ENCODE data around the gene IL25. TPM values are rescaled to one million over a fixed set of nuclear protein-coding genes. Genes with fewer than 3 reads are reported as not detected.

IL25 gene
- polyA plus RNA-seq, 4 donors = not detected

DNA sequence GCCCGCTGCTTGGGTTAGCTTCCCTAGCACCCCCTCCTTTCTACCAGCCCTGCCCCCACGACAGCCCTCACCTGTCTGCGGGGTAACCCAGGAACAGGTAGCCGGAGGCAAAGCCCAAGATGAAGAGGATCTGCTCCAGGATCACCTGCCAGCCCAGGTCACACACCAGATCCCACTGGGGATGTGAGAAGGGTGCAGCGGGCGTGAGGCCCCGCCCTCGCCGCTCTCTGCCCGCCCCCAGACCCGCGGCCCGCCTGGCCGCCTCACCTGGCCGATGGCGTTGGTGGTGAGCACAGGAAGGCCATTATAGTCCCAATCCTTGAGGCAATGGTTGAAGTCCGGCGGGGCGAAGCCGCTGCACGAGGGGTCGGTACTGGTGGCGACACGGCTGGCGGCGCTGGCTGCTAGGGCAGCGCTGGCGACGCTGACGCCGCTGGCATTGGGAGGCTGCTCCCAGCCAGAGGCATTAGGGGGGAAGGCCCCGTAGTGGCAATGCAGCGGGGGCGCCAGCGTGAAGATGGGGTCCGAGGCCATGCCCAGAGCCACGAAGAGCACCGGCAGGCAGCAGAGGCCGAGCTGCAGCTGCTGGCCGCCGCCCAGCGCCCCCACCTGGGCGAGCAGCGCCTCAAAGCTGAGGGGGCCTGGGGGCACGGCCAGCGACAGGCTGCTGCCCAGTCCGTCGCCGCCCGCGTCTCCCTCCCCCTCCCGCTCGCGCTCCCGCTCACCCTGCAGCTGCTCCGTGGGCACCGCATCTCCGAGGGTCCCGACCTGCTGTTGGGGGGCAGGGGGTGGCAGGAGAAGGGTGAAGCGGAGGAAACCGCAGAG, 20.7 kb upstream of the IL25 start:
- WGBS, 3 donors = 11 to 14% (median 12%) methylated on average over 40 to 61 of the region's 61 CpGs
- Histone ChIP-seq H3K36me3 (ENCODE audit: control insufficient read depth in 3 of 3, insufficient read depth in 2 of 3, low read depth in 1 of 3, low read length in 3 of 3) (peaks cover 0 to 22% (median 0%) of the 10 kb centered on the region in 3 donors), H3K27ac (ENCODE audit: low read depth in 1 of 3, low read length in 2 of 3) (peak overlapping the region in 1 of 3 donors; percentile 53), H3K27me3 (ENCODE audit: control insufficient read depth in 3 of 3, insufficient read depth in 3 of 3, low read length in 3 of 3) (peaks cover 0 to 24% (median 4%) of the 10 kb centered on the region in 3 donors), H3K4me3 (ENCODE audit: low read depth in 1 of 3, low read length in 3 of 3) (peak overlapping the region; percentile 24 to 61 (median 43)), H3K9me3 (ENCODE audit: control insufficient read depth in 2 of 2, insufficient read depth in 1 of 2, low read depth in 1 of 2, low read length in 1 of 2) (no peaks in the 10 kb centered on the region), H3K4me1 (ENCODE audit: control insufficient read depth in 3 of 3, insufficient read depth in 2 of 3, low read depth in 1 of 3, low read length in 2 of 3) (peaks cover 0 to 9% (median 0%) of the 10 kb centered on the region in 3 donors)
- DNase-seq (peak in 1 of 2 donors; percentile 51), FAIRE-seq (no peak)

DNA sequence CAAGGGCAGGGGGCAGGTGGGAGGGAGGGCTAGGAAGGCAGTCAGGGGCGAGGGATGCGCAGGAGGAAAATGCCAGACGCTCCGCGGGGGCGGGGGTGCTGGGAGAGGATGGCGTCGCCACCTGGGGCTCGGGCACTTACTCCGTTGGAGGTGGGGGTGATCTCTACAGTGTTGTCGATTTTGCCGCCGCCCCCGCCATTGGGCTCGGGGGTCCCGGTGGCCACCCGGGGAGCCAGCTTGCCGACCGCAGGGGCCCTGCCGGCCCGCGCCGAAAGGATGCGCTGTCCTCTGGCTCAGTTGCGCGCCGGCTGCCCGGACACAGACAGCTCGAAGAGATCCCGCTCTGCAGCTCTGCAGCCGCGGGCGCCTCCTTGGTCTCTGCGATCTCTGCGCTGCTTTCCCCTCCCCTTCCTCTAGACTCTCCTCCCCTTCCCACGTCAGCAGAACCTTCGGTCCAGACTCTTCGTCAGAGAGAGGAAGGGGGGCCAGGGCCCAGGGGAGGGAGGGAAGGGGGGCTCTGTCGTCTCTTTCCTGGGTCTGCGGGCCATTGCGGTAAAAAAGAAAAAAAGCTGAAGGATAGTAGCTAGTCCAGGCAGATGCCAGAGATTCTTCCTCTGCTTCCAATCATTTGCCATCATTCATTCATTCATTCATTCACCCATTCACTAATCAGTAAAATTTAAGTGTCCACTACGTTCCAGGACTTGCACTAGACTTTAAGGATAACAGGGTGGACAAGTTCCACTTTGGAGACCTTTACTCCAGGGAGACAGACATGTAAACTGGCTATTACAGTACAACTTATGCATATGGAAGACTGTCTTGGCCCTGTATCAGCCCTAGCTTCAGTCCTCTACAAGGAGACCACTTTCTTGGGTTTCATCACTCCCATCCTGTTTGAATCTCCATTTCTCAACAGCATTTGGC, 19.8 kb upstream of the IL25 start, which contains the start of gene SLC22A17:
SLC22A17 (minus strand) TSS at position 382 of the 927 bp plus-strand sequence.
- H3K9me3 ChIP-seq (ENCODE audit: control insufficient read depth in 2 of 2, insufficient read depth in 1 of 2, low read depth in 1 of 2, low read length in 1 of 2) = no peaks in the 10 kb centered on the region
- peaks cover 0 to 9% (median 0%) of the 10 kb centered on the region in 3 donors for H3K4me1 ChIP-seq (ENCODE audit: control insufficient read depth in 3 of 3, insufficient read depth in 2 of 3, low read depth in 1 of 3, low read length in 2 of 3)
- FAIRE-seq = no peak
- H3K27me3 ChIP-seq (ENCODE audit: control insufficient read depth in 3 of 3, insufficient read depth in 3 of 3, low read length in 3 of 3) = peaks cover 0 to 24% (median 7%) of the 10 kb centered on the region in 3 donors
- peaks cover 0 to 19% (median 0%) of the 10 kb centered on the region in 3 donors for H3K36me3 ChIP-seq (ENCODE audit: control insufficient read depth in 3 of 3, insufficient read depth in 2 of 3, low read depth in 1 of 3, low read length in 3 of 3)
- peak within 1 kb of the TSS; percentile 24 to 61 (median 43) for H3K4me3 ChIP-seq (ENCODE audit: low read depth in 1 of 3, low read length in 3 of 3)
- H3K27ac ChIP-seq (ENCODE audit: low read depth in 1 of 3, low read length in 2 of 3) = peak within 1 kb of the TSS in 1 of 3 donors; percentile 53
- peak; percentile 39 to 89 for DNase-seq
- 1 to 2% (median 1%) methylated on average over 38 to 42 of the region's 42 CpGs for WGBS, 3 donors

DNA sequence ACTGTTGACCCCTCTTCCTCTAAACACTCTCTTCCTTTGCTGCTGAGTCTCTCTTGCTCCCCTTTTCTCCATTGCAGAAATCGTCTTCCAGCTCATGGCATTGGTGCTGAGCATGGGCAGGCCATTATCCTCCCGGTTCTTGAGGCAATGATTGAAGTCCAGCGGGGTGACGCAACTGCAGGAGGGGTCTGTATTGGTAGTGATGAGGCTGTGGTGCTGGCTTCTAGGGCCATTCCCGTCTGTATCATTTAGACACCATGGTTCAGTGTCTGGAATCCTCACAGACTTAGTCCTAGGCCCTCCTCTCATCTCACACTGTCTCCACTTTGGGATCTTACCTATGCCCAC, 19.2 kb upstream of the IL25 start:
- Histone ChIP-seq H3K4me1 (ENCODE audit: control insufficient read depth in 3 of 3, insufficient read depth in 2 of 3, low read depth in 1 of 3, low read length in 2 of 3) (peaks cover 0 to 9% (median 0%) of the 10 kb centered on the region in 3 donors), H3K36me3 (ENCODE audit: control insufficient read depth in 3 of 3, insufficient read depth in 2 of 3, low read depth in 1 of 3, low read length in 3 of 3) (peaks cover 0 to 16% (median 0%) of the 10 kb centered on the region in 3 donors), H3K27ac (ENCODE audit: low read depth in 1 of 3, low read length in 2 of 3) (no peak overlapping the region), H3K4me3 (ENCODE audit: low read depth in 1 of 3, low read length in 3 of 3) (no peak overlapping the region), H3K27me3 (ENCODE audit: control insufficient read depth in 3 of 3, insufficient read depth in 3 of 3, low read length in 3 of 3) (peaks cover 0 to 24% (median 7%) of the 10 kb centered on the region in 3 donors), H3K9me3 (ENCODE audit: control insufficient read depth in 2 of 2, insufficient read depth in 1 of 2, low read depth in 1 of 2, low read length in 1 of 2) (no peaks in the 10 kb centered on the region)
- WGBS, 3 donors = 68 to 71% (median 70%) methylated on average over 5 of the region's 5 CpGs
- no peak for DNase-seq
- no peak for FAIRE-seq

DNA sequence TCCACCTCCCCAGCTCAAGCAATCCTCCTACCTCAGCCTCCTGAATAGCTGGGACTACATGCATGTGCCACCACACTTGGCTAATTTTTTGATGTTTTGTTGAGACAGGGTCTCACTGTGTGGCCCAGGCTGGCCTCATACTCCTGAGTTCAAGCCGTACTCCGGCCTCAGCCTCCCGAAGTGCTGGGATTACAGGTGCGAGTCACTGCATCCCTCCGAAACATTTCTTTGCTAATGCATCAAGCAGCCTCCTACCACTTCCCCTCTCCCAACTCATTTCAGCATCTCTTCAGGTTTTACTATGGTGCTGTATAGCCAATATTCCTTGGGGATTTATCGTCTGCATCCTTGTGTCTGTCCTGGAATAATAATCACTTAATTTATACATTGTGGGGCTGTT, 17.6 kb upstream of the IL25 start:
- no peaks in the 10 kb centered on the region for H3K9me3 ChIP-seq (ENCODE audit: control insufficient read depth in 2 of 2, insufficient read depth in 1 of 2, low read depth in 1 of 2, low read length in 1 of 2)
- FAIRE-seq (no peak), DNase-seq (no peak)
- H3K4me3 ChIP-seq (ENCODE audit: low read depth in 1 of 3, low read length in 3 of 3) = no peak overlapping the region
- peaks cover 0 to 9% (median 0%) of the 10 kb centered on the region in 3 donors for H3K4me1 ChIP-seq (ENCODE audit: control insufficient read depth in 3 of 3, insufficient read depth in 2 of 3, low read depth in 1 of 3, low read length in 2 of 3)
- H3K27me3 ChIP-seq (ENCODE audit: control insufficient read depth in 3 of 3, insufficient read depth in 3 of 3, low read length in 3 of 3) = peaks cover 0 to 24% (median 7%) of the 10 kb centered on the region in 3 donors
- no peak overlapping the region for H3K27ac ChIP-seq (ENCODE audit: low read depth in 1 of 3, low read length in 2 of 3)
- 78 to 87% (median 85%) methylated on average over 6 of the region's 6 CpGs for WGBS, 3 donors
- H3K36me3 ChIP-seq (ENCODE audit: control insufficient read depth in 3 of 3, insufficient read depth in 2 of 3, low read depth in 1 of 3, low read length in 3 of 3) = peaks cover 0 to 24% (median 0%) of the 10 kb centered on the region in 3 donors

DNA sequence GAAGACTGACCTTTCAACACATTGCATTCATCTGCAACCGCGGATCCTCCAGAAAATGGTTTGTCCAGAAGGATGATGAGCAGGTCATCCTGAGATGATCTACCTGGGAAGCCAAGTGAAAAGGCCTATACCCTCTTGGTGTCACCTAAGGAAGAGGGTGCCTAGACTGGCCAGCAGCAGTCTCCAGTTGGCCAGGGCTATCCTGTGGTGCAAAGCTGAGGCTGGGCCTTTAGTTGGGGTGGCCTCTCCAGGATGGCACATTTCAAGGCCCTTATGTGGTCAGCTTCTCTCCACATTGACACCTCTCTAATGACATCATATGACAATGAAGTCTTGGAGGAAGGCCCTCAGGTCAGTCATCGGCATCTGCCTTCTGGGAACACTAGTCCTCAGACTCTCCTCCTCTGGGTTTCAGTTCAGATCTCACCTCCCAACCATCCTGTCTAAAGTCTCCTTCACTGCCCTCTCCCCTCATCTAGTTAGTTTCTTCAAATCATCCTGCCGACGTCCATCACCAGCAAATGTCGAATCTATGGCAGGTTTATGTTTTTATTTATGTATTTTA, 16.7 kb upstream of the IL25 start:
- peaks cover 0 to 30% (median 0%) of the 10 kb centered on the region in 3 donors for H3K36me3 ChIP-seq (ENCODE audit: control insufficient read depth in 3 of 3, insufficient read depth in 2 of 3, low read depth in 1 of 3, low read length in 3 of 3)
- H3K4me3 ChIP-seq (ENCODE audit: low read depth in 1 of 3, low read length in 3 of 3) = no peak overlapping the region
- H3K9me3 ChIP-seq (ENCODE audit: control insufficient read depth in 2 of 2, insufficient read depth in 1 of 2, low read depth in 1 of 2, low read length in 1 of 2) = no peaks in the 10 kb centered on the region
- DNase-seq = no peak
- peaks cover 0 to 21% (median 7%) of the 10 kb centered on the region in 3 donors for H3K27me3 ChIP-seq (ENCODE audit: control insufficient read depth in 3 of 3, insufficient read depth in 3 of 3, low read length in 3 of 3)
- WGBS, 3 donors = 85 to 95% (median 90%) methylated on average over 6 of the region's 6 CpGs
- peaks cover 0 to 9% (median 0%) of the 10 kb centered on the region in 3 donors for H3K4me1 ChIP-seq (ENCODE audit: control insufficient read depth in 3 of 3, insufficient read depth in 2 of 3, low read depth in 1 of 3, low read length in 2 of 3)
- H3K27ac ChIP-seq (ENCODE audit: low read depth in 1 of 3, low read length in 2 of 3) = no peak overlapping the region
- no peak for FAIRE-seq

DNA sequence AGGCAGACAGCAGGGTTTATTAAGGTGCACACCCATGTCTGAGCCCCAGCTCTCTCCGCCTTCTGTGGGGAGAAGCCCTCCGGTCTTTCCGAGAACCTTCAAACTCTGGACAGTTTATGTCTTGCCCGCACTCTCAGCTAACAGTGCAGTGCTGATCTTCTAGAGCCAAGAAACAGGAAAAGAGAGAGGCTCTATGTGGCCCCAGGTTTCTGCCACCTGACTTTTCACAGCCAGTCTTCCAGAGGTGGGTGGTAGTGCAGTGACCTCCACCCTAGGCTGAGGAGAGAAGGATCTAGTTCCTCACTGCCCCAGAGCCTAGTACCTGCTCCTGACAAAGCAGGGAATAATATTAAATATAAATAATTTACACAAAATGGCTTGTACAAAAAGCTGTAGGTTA, 15.9 kb upstream of the IL25 start:
- Histone ChIP-seq H3K4me1 (ENCODE audit: control insufficient read depth in 3 of 3, insufficient read depth in 2 of 3, low read depth in 1 of 3, low read length in 2 of 3) (peaks cover 0 to 5% (median 0%) of the 10 kb centered on the region in 3 donors), H3K4me3 (ENCODE audit: low read depth in 1 of 3, low read length in 3 of 3) (no peak overlapping the region), H3K27ac (ENCODE audit: low read depth in 1 of 3, low read length in 2 of 3) (no peak overlapping the region), H3K36me3 (ENCODE audit: control insufficient read depth in 3 of 3, insufficient read depth in 2 of 3, low read depth in 1 of 3, low read length in 3 of 3) (peaks cover 0 to 30% (median 0%) of the 10 kb centered on the region in 3 donors), H3K27me3 (ENCODE audit: control insufficient read depth in 3 of 3, insufficient read depth in 3 of 3, low read length in 3 of 3) (peaks cover 0 to 14% (median 7%) of the 10 kb centered on the region in 3 donors), H3K9me3 (ENCODE audit: control insufficient read depth in 2 of 2, insufficient read depth in 1 of 2, low read depth in 1 of 2, low read length in 1 of 2) (no peaks in the 10 kb centered on the region)
- 92 to 100% (median 95%) methylated on average over 4 of the region's 4 CpGs for WGBS, 3 donors
- FAIRE-seq = no peak
- no peak for DNase-seq

DNA sequence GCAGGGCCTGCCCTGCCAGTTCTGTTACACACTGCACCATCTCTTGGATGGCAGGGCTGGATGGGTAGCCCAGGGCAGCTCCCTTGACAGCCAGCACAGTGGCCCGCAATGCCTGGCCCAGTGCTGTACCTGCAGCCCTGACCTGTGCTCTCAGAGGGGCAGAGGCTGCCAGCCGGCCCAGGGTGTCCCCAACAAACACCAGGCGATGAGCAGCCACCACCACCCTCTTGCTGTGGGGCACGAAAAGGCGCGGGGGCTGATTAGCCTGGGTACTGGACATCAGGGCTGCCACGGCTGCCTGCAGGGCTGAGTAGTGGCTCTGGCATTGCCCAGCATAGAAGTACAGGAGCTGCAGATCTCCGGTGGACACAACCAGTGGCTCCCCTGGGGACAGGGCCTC, 15.3 kb upstream of the IL25 start:
- FAIRE-seq (no peak), DNase-seq (no peak)
- WGBS, 3 donors = 84 to 91% (median 87%) methylated on average over 8 of the region's 8 CpGs
- Histone ChIP-seq H3K27me3 (ENCODE audit: control insufficient read depth in 3 of 3, insufficient read depth in 3 of 3, low read length in 3 of 3) (peaks cover 0 to 10% (median 4%) of the 10 kb centered on the region in 3 donors), H3K27ac (ENCODE audit: low read depth in 1 of 3, low read length in 2 of 3) (no peak overlapping the region), H3K4me3 (ENCODE audit: low read depth in 1 of 3, low read length in 3 of 3) (no peak overlapping the region), H3K9me3 (ENCODE audit: control insufficient read depth in 2 of 2, insufficient read depth in 1 of 2, low read depth in 1 of 2, low read length in 1 of 2) (no peaks in the 10 kb centered on the region), H3K4me1 (ENCODE audit: control insufficient read depth in 3 of 3, insufficient read depth in 2 of 3, low read depth in 1 of 3, low read length in 2 of 3) (peaks cover 0 to 5% (median 0%) of the 10 kb centered on the region in 3 donors), H3K36me3 (ENCODE audit: control insufficient read depth in 3 of 3, insufficient read depth in 2 of 3, low read depth in 1 of 3, low read length in 3 of 3) (peaks cover 0 to 30% (median 0%) of the 10 kb centered on the region in 3 donors)

DNA sequence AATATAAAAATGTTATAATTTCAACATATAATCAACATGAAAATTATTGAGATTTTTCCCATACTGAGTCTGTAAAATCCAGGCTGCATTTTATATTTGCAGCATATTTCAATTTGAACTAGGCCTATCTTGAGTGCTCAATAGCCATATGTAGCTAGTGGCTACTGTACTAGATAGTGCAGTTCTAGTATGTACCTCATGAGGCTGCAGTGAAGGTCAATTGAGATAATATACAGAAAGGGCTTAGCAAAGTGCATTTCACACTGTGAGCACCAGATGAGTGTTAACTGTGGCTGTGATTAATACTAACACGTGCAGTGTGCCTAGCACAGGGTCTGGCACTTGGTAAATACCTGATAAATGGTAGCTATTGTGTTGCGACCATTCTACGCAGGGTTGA, 14.6 kb upstream of the IL25 start:
- WGBS, 3 donors = 81 to 86% (median 84%) methylated on average over 3 of the region's 3 CpGs
- Histone ChIP-seq H3K4me3 (ENCODE audit: low read depth in 1 of 3, low read length in 3 of 3) (no peak overlapping the region), H3K4me1 (ENCODE audit: control insufficient read depth in 3 of 3, insufficient read depth in 2 of 3, low read depth in 1 of 3, low read length in 2 of 3) (peaks cover 0 to 3% (median 0%) of the 10 kb centered on the region in 3 donors), H3K27me3 (ENCODE audit: control insufficient read depth in 3 of 3, insufficient read depth in 3 of 3, low read length in 3 of 3) (peaks cover 0 to 10% (median 4%) of the 10 kb centered on the region in 3 donors), H3K36me3 (ENCODE audit: control insufficient read depth in 3 of 3, insufficient read depth in 2 of 3, low read depth in 1 of 3, low read length in 3 of 3) (peaks cover 0 to 30% (median 0%) of the 10 kb centered on the region in 3 donors), H3K9me3 (ENCODE audit: control insufficient read depth in 2 of 2, insufficient read depth in 1 of 2, low read depth in 1 of 2, low read length in 1 of 2) (no peaks in the 10 kb centered on the region), H3K27ac (ENCODE audit: low read depth in 1 of 3, low read length in 2 of 3) (no peak overlapping the region)
- no peak for FAIRE-seq
- DNase-seq = no peak
